Measurements from ENCODE around the gene MORN4. TPM values are rescaled to one million over a fixed set of nuclear protein-coding genes. Genes with fewer than 3 reads are reported as not detected.

The MORN4 gene
- total and polyA plus RNA-seq, 2 of the 13 experiments (the other 11 are each of a cell fraction or from before 2014, with no cell fraction given): 3.4 to 9.1 TPM

GRCh38 chr10:97627731-97628130, 5.6 kb downstream of the MORN4 start (continued):
- TF ChIP-seq SMARCE1 (IDR thresholded peaks at IDR 0.05; ENCODE audit: borderline replicate concordance) (no peak), ZSCAN29 (CRISPR knock-in tag; conservative IDR thresholded peaks at IDR 0.05) (no peak)
- TF ChIP-seq, protein P1, sequence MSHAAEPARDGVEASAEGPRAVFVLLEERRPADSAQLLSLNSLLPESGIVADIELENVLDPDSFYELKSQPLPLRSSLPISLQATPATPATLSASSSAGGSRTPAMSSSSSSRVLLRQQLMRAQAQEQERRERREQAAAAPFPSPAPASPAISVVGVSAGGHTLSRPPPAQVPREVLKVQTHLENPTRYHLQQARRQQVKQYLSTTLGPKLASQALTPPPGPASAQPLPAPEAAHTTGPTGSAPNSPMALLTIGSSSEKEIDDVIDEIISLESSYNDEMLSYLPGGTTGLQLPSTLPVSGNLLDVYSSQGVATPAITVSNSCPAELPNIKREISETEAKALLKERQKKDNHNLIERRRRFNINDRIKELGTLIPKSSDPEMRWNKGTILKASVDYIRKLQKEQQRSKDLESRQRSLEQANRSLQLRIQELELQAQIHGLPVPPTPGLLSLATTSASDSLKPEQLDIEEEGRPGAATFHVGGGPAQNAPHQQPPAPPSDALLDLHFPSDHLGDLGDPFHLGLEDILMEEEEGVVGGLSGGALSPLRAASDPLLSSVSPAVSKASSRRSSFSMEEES (CRISPR knock-in tag; IDR thresholded peaks at IDR 0.05): no peak

GRCh38 chr10:97623277-97623676, 10.0 kb downstream of the MORN4 start:
- intact Hi-C loops (cut with micrococcal nuclease; ENCODE audit: unreplicated experiment) (no loop called here), in situ Hi-C loops (cut with HindIII; ENCODE audit: extremely low pct_ligation_motif_present, low pct_unique_long_range_greater_than_20kb) (no loop called here)
- ChIA-PET CTCF (ENCODE audit: low intra/inter-chr PET ratio, low total read pairs) (no interaction called here), POLR2A (interaction anchor here (0.8 kb wide), 1 partner anchor 64 kb away, joined by 3 read pairs; the partner anchor contains the start of gene AVPI1)
- ATAC-seq (peak; percentile 92), DNase-seq (ENCODE audit: low spot score) (peak; percentile 75), FAIRE-seq (peak; percentile 78)
- Histone ChIP-seq H2AFZ (ENCODE audit: low read length) (no peak overlapping the region), H3K4me3 (replicated peaks in 1 of 3; ENCODE audit: insufficient read depth in 1 of 3, low read depth in 2 of 3, low read length in 3 of 3) (no peak overlapping the region), H3K79me2 (ENCODE audit: insufficient read depth, low read length) (no peaks in the 10 kb centered on the region), H4K20me1 (ENCODE audit: insufficient read depth, low read length) (no peaks in the 10 kb centered on the region), H3K27ac (ENCODE audit: extremely low read length, insufficient read depth, low read length) (peak overlapping the region; percentile 24), H3K9me3 (ENCODE audit: low read length) (no peaks in the 10 kb centered on the region), H3K4me2 (ENCODE audit: low read depth, low read length) (peak overlapping the region; percentile 46; the same call in 1 of the 2 replicates), H3K9ac (ENCODE audit: insufficient read depth, low read depth, low read length) (no peak overlapping the region), H3K4me1 (ENCODE audit: insufficient read depth, low read length) (peaks cover 49% of the 10 kb centered on the region), H3K27me3 (ENCODE audit: control insufficient read depth in 1 of 2, insufficient read depth in 2 of 2, low read length in 2 of 2) (no peaks in the 10 kb centered on the region), H3K36me3 (replicated peaks in 1 of 2; ENCODE audit: control insufficient read depth in 1 of 2, insufficient read depth in 2 of 2, low read length in 2 of 2) (no peaks in the 10 kb centered on the region)
- no CpG with 5 or more reads among the region's 1 CpG for WGBS (ENCODE audit: low lambda C conversion rate)
- BruUV-seq (replicated peaks): no TSS peak
- TF ChIP-seq EP300 (IDR thresholded peaks at IDR 0.05; ENCODE audit: low read depth in 2 of 2, low read length in 2 of 2): peak in 1 of 2 experiments; percentile 37; a peak in 1 of 4 replicates
- no peak for TF ChIP-seq EP300 (CRISPR knock-in tag; IDR thresholded peaks at IDR 0.05; ENCODE audit: borderline replicate concordance)
- no peak for TF ChIP-seq ZNF839 (CRISPR knock-in tag; IDR thresholded peaks at IDR 0.05; ENCODE audit: borderline replicate concordance)
- TF ChIP-seq ZNF362 (CRISPR knock-in tag; IDR thresholded peaks at IDR 0.05; ENCODE audit: borderline replicate concordance): peak; percentile 51; the same call in 1 of the 2 replicates
- 0 out of 2 replicates have a peak, but pooled peaks have one; percentile 11 for TF ChIP-seq HNF4G (IDR thresholded peaks at IDR 0.05; ENCODE audit: borderline replicate concordance, low read depth, low read length)
- no peak for TF ChIP-seq HNF4G (CRISPR knock-in tag; IDR thresholded peaks at IDR 0.05; ENCODE audit: borderline replicate concordance, low read depth)
- 0 out of 2 replicates have a peak, but pooled peaks have one; percentile 12 for TF ChIP-seq GATAD2A (CRISPR knock-in tag; IDR thresholded peaks at IDR 0.05)
- TF ChIP-seq SAP130 (CRISPR knock-in tag; IDR thresholded peaks at IDR 0.05; ENCODE audit: low read depth): 0 out of 2 replicates have a peak, but pooled peaks have one; percentile 17
- peak; percentile 60; the same call in 1 of the 2 replicates for TF ChIP-seq HNF1B (CRISPR knock-in tag; IDR thresholded peaks at IDR 0.05)
- TF ChIP-seq RARA (CRISPR knock-in tag; IDR thresholded peaks at IDR 0.05): no peak
- TF ChIP-seq, protein P2, sequence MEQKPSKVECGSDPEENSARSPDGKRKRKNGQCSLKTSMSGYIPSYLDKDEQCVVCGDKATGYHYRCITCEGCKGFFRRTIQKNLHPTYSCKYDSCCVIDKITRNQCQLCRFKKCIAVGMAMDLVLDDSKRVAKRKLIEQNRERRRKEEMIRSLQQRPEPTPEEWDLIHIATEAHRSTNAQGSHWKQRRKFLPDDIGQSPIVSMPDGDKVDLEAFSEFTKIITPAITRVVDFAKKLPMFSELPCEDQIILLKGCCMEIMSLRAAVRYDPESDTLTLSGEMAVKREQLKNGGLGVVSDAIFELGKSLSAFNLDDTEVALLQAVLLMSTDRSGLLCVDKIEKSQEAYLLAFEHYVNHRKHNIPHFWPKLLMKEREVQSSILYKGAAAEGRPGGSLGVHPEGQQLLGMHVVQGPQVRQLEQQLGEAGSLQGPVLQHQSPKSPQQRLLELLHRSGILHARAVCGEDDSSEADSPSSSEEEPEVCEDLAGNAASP (CRISPR knock-in tag; IDR thresholded peaks at IDR 0.05; ENCODE audit: borderline replicate concordance): peak; percentile 18; the same call in 1 of the 2 replicates
- TF ChIP-seq POLR2AphosphoS5 (IDR thresholded peaks at IDR 0.05; ENCODE audit: low read depth, low read length): no peak
- 0 out of 2 replicates have a peak, but pooled peaks have one; percentile 30 for TF ChIP-seq RXRB (CRISPR knock-in tag; IDR thresholded peaks at IDR 0.05; ENCODE audit: borderline replicate concordance)
- peak; percentile 40 for TF ChIP-seq HNF4A (CRISPR knock-in tag; IDR thresholded peaks at IDR 0.05)

Measured in HepG2 (cell line).